ENCODE measurements around the gene SLC22A7.
"Not testable (repeated sequence)": the region's sequence is repeated elsewhere in the genome, so short reads cannot be mapped to it uniquely, and the experiment has no call there.

Gene SLC22A7

GRCh38 chr6:43302126-43302525, 4.1 kb downstream of the SLC22A7 start:
- no peak for TF ChIP-seq CTCF (IDR thresholded peaks at IDR 0.05; ENCODE audit: low read depth, low read length, poor library complexity, severe bottlenecking)
- TF ChIP-seq EZH2phosphoT487 (IDR thresholded peaks at IDR 0.05; ENCODE audit: borderline replicate concordance, low read length) = no peak

GRCh38 chr6:43303006-43303405, 4.9 kb downstream of the SLC22A7 start:
- H3K36me3 ChIP-seq (ENCODE audit: control insufficient read depth, low read length); H3F3A ChIP-seq (ENCODE audit: control insufficient read depth, insufficient read depth); H3K4me2 ChIP-seq (ENCODE audit: low read length); H3K4me3 ChIP-seq (ENCODE audit: low read length); H3K9me2 ChIP-seq (replicated peaks; ENCODE audit: control insufficient read depth, low read length); H3K4me1 ChIP-seq (ENCODE audit: control insufficient read depth, low read length); H3K9me3 ChIP-seq (ENCODE audit: control insufficient read depth, insufficient read depth, low read length); H3K27ac ChIP-seq (ENCODE audit: low read depth, low read length); H4K20me1 ChIP-seq (ENCODE audit: control insufficient read depth, insufficient read depth, low read depth, low read length); H3K27me3 ChIP-seq (ENCODE audit: control insufficient read depth, low read length); H3K79me2 ChIP-seq (ENCODE audit: control insufficient read depth, low read length): not testable (repeated sequence)

More at GRCh38 chr6:43302126-43302525, 4.1 kb downstream of the SLC22A7 start:
- Histone ChIP-seq H3K4me1 (ENCODE audit: control insufficient read depth, low read length) (peaks cover 3% of the 10 kb centered on the region; the same call in 1 of the 2 replicates), H3K27me3 (ENCODE audit: control insufficient read depth, low read length) (no peaks in the 10 kb centered on the region), H3K4me3 (ENCODE audit: low read length) (no peak overlapping the region), H3K36me3 (ENCODE audit: control insufficient read depth, low read length) (no peaks in the 10 kb centered on the region; the same call in 1 of the 2 replicates), H3F3A (ENCODE audit: control insufficient read depth, insufficient read depth) (no peaks in the 10 kb centered on the region), H3K4me2 (ENCODE audit: low read length) (no peak overlapping the region), H3K9me2 (replicated peaks; ENCODE audit: control insufficient read depth, low read length) (no peaks in the 10 kb centered on the region), H3K79me2 (ENCODE audit: control insufficient read depth, low read length) (no peaks in the 10 kb centered on the region), H4K20me1 (ENCODE audit: control insufficient read depth, insufficient read depth, low read depth, low read length) (no peaks in the 10 kb centered on the region), H3K9me3 (ENCODE audit: control insufficient read depth, insufficient read depth, low read length) (no peaks in the 10 kb centered on the region), H3K27ac (ENCODE audit: low read depth, low read length) (no peak overlapping the region)

- Histone ChIP-seq H3K9me3 (ENCODE audit: control insufficient read depth, insufficient read depth, low read length) (no peaks in the 10 kb centered on the region), H3F3A (ENCODE audit: control insufficient read depth, insufficient read depth) (no peaks in the 10 kb centered on the region), H3K4me3 (ENCODE audit: low read length) (no peak overlapping the region), H4K20me1 (ENCODE audit: control insufficient read depth, insufficient read depth, low read depth, low read length) (no peaks in the 10 kb centered on the region), H3K9me2 (replicated peaks; ENCODE audit: control insufficient read depth, low read length) (no peaks in the 10 kb centered on the region), H3K79me2 (ENCODE audit: control insufficient read depth, low read length) (peaks cover 3% of the 10 kb centered on the region; the same call in 1 of the 2 replicates), H3K4me1 (ENCODE audit: control insufficient read depth, low read length) (peaks cover 18% of the 10 kb centered on the region), H3K4me2 (ENCODE audit: low read length) (no peak overlapping the region), H3K27me3 (ENCODE audit: control insufficient read depth, low read length) (no peaks in the 10 kb centered on the region), H3K27ac (ENCODE audit: low read depth, low read length) (no peak overlapping the region), H3K36me3 (ENCODE audit: control insufficient read depth, low read length) (no peaks in the 10 kb centered on the region; the same call in 1 of the 2 replicates)
- TF ChIP-seq EZH2phosphoT487 (IDR thresholded peaks at IDR 0.05; ENCODE audit: borderline replicate concordance, low read length) (no peak), CTCF (IDR thresholded peaks at IDR 0.05; ENCODE audit: low read depth, low read length, poor library complexity, severe bottlenecking) (no peak)
Measured at GRCh38 chr6:43303751-43304331, 5.8 kb downstream of the SLC22A7 start.

- Histone ChIP-seq H3K36me3 (ENCODE audit: control insufficient read depth, low read length) (no peaks in the 10 kb centered on the region; the same call in 1 of the 2 replicates), H4K20me1 (ENCODE audit: control insufficient read depth, insufficient read depth, low read depth, low read length) (no peaks in the 10 kb centered on the region), H3K9me2 (replicated peaks; ENCODE audit: control insufficient read depth, low read length) (no peaks in the 10 kb centered on the region), H3K9me3 (ENCODE audit: control insufficient read depth, insufficient read depth, low read length) (no peaks in the 10 kb centered on the region), H3K4me1 (ENCODE audit: control insufficient read depth, low read length) (peaks cover 23% of the 10 kb centered on the region), H3K27me3 (ENCODE audit: control insufficient read depth, low read length) (no peaks in the 10 kb centered on the region), H3F3A (ENCODE audit: control insufficient read depth, insufficient read depth) (no peaks in the 10 kb centered on the region), H3K4me2 (ENCODE audit: low read length) (no peak overlapping the region), H3K27ac (ENCODE audit: low read depth, low read length) (no peak overlapping the region), H3K4me3 (ENCODE audit: low read length) (no peak overlapping the region), H3K79me2 (ENCODE audit: control insufficient read depth, low read length) (peaks cover 3% of the 10 kb centered on the region; the same call in 1 of the 2 replicates)
- no peak for TF ChIP-seq EZH2phosphoT487 (IDR thresholded peaks at IDR 0.05; ENCODE audit: borderline replicate concordance, low read length)
- TF ChIP-seq CTCF (IDR thresholded peaks at IDR 0.05; ENCODE audit: low read depth, low read length, poor library complexity, severe bottlenecking) = no peak
Measured at GRCh38 chr6:43304361-43304760, 6.3 kb downstream of the SLC22A7 start.

All from DOHH2 (cell line).